Neural progenitor cell (in vitro differentiated cells): Measurements from ENCODE around the gene TAF4B.

ENCODE experiments used
- CTCF ChIP-seq: fragments of 200-600 bp; sonication (generic); IDR thresholded peaks from 2 replicates; pipeline ENCODE4 v1.5.1; 2017; ENCODE audit warnings: antibody characterized with exemption, mild to moderate bottlenecking
- EZH2 ChIP-seq: fragments of 200-600 bp; sonication (generic); IDR thresholded peaks from 2 replicates; pipeline ENCODE4 v1.6.1; 2017; ENCODE audit warnings: antibody characterized with exemption, mild to moderate bottlenecking, moderate library complexity

DNA sequence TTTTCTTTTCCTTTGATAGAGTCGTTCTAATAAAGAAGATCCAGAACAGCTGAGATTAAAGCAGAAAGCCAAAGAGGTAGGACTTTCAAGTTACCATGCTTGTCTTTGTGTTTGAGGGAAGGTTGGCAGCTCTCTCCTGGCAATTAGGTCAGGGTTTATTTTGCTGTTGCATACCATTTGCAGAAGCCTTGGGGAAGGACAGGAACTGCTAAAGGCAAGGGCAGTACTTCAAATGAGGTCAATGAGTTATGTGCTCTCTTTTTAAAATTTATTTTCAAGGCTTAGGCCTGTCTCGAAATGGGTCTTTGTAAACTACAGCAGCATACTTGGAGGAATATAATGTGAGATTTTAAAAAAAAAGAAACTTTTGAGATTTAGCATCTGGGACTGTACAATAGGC is 108.9 kb downstream of the TAF4B start:
- TF ChIP-seq CTCF (no peak), EZH2 (no peak)
